CD14-positive monocyte (primary cell): ENCODE measurements around the gene GLB1L2. TPM values are rescaled to one million over a fixed set of nuclear protein-coding genes. Genes with fewer than 3 reads are reported as not detected.

Experiments
- DNase-seq, 3 donors: peaks; one replicate each; pipeline ENCODE4 v3.0.0-alpha.2; 2011 to 2022
- H2AFZ ChIP-seq: 2 replicates; pipeline ENCODE4 v1.6.0; 2012; ENCODE audit warnings: mild to moderate bottlenecking, low read depth, low read length, inconsistent platforms; ENCODE audit not compliant: insufficient read depth, poor library complexity, severe bottlenecking
- H3K27ac ChIP-seq, 2 donors: 1 replicate in 1 of 2; 2 replicates in 1 of 2; pipeline ENCODE4 v1.5.1; 2012 to 2013; ENCODE audit warnings: low read length in 2 of 2, control low read depth in 1 of 2, inconsistent platforms in 1 of 2, low read depth in 1 of 2, mild to moderate bottlenecking in 1 of 2
- H3K27me3 ChIP-seq, 2 donors: one replicate each; pipeline versions ENCODE4 v1.6.0 to v1.6.1; 2011 to 2013; ENCODE audit warnings: low read length in 2 of 2; ENCODE audit not compliant: control insufficient read depth in 2 of 2, insufficient read depth in 2 of 2
- H3K36me3 ChIP-seq, 2 donors: replicated peaks in 1 of 2; 1 replicate in 1 of 2; 2 replicates in 1 of 2; pipeline versions ENCODE4 v1.5.1 to v1.6.1; 2012 to 2013; ENCODE audit warnings: low read length in 2 of 2, control low read depth in 1 of 2, inconsistent platforms in 1 of 2, mild to moderate bottlenecking in 1 of 2; ENCODE audit not compliant: insufficient read depth in 2 of 2, control insufficient read depth in 1 of 2
- H3K4me1 ChIP-seq, 2 donors: 1 replicate in 1 of 2; 2 replicates in 1 of 2; pipeline versions ENCODE4 v1.5.1 to v1.6.1; 2012 to 2013; ENCODE audit warnings: low read length in 2 of 2, control low read depth in 1 of 2, inconsistent platforms in 1 of 2, mild to moderate bottlenecking in 1 of 2, moderate library complexity in 1 of 2; ENCODE audit not compliant: insufficient read depth in 2 of 2, control insufficient read depth in 1 of 2
- H3K4me2 ChIP-seq: replicated peaks from 2 replicates; pipeline ENCODE3; 2012; ENCODE audit warnings: low read length, moderate library complexity, mild to moderate bottlenecking; ENCODE audit not compliant: poor library complexity, severe bottlenecking; ENCODE audit errors: extremely low read depth
- H3K4me3 ChIP-seq, 3 experiments: fragments of 200-600 bp in 1 of 3; sonication (generic) in 1 of 3; replicated peaks in 1 of 3; 1 replicate in 2 of 3; 2 replicates in 1 of 3; pipeline ENCODE4 v1.5.1; 2011 to 2013; ENCODE audit warnings: low read length in 3 of 3, mild to moderate bottlenecking in 3 of 3, control low read depth in 2 of 3, low read depth in 2 of 3, inconsistent platforms in 1 of 3, moderate library complexity in 1 of 3
- H3K79me2 ChIP-seq: 2 replicates; pipeline ENCODE4 v1.6.0; 2012; ENCODE audit warnings: mild to moderate bottlenecking, control low read depth, inconsistent platforms, low read length, moderate library complexity; ENCODE audit not compliant: insufficient read depth
- H3K9ac ChIP-seq: 2 replicates; pipeline ENCODE4 v1.6.0; 2017; ENCODE audit warnings: low read length, mild to moderate bottlenecking; ENCODE audit not compliant: insufficient read depth, poor library complexity, severe bottlenecking
- H3K9me3 ChIP-seq, 2 donors: replicated peaks in 1 of 2; 1 replicate in 1 of 2; 2 replicates in 1 of 2; pipeline versions ENCODE4 v1.5.1 to v1.6.1; 2012 to 2013; ENCODE audit warnings: low read length in 2 of 2, control low read depth in 1 of 2; ENCODE audit not compliant: control insufficient read depth in 1 of 2, insufficient read depth in 1 of 2
- H4K20me1 ChIP-seq: 2 replicates; pipeline ENCODE4 v1.6.0; 2012; ENCODE audit warnings: mild to moderate bottlenecking, low read length, control low read depth, moderate library complexity; ENCODE audit not compliant: insufficient read depth
- H3K27ac Mint-ChIP-seq, 7 donors: one replicate each; pipeline ENCODE4 v1.8.0; 2020; ENCODE audit warnings: mild to moderate bottlenecking in 7 of 7, mixed read lengths in 7 of 7, moderate library complexity in 6 of 7, inconsistent platforms in 2 of 7
- H3K27me3 Mint-ChIP-seq, 3 donors: one replicate each; pipeline ENCODE4 v1.8.0; 2021 to 2022; ENCODE audit warnings: low read depth in 3 of 3, mild to moderate bottlenecking in 3 of 3, mixed read lengths in 3 of 3, moderate library complexity in 3 of 3, inconsistent platforms in 1 of 3
- H3K36me3 Mint-ChIP-seq, 2 donors: one replicate each; pipeline ENCODE4 v1.8.0; 2020; ENCODE audit warnings: mixed read lengths in 2 of 2, inconsistent platforms in 1 of 2, mild to moderate bottlenecking in 1 of 2
- H3K4me1 Mint-ChIP-seq: one replicate; pipeline ENCODE4 v1.8.0; 2020; ENCODE audit warnings: mild to moderate bottlenecking, mixed read lengths
- H3K4me3 Mint-ChIP-seq, 2 donors: one replicate each; pipeline ENCODE4 v1.8.0; 2020; ENCODE audit warnings: mild to moderate bottlenecking in 2 of 2, mixed read lengths in 2 of 2, moderate library complexity in 1 of 2
- H3K9me3 Mint-ChIP-seq, 7 donors: one replicate each; pipeline ENCODE4 v1.8.0; 2020 to 2022; ENCODE audit warnings: mixed read lengths in 7 of 7, mild to moderate bottlenecking in 6 of 7, moderate library complexity in 6 of 7, inconsistent platforms in 2 of 7
- CTCF ChIP-seq: fragments of 200-600 bp; IDR thresholded peaks from one replicate; pipeline ENCODE4 v1.8.0; 2022; ENCODE audit warnings: antibody characterized with exemption, mild to moderate bottlenecking
- WGBS: methylation state at CpG from one replicate; pipeline ENCODE4 v1.1.5; 2013; ENCODE audit warnings: missing lambda C conversion rate; ENCODE audit not compliant: insufficient coverage; 5-methylcytosine and 5-hydroxymethylcytosine counted together
- intact Hi-C, 2 donors: fragments of 100-400 bp; cut with micrococcal nuclease; formaldehyde crosslinking; loops; one replicate each; pipeline versions ENCODE4 v1.15.0 to v1.15.1; 2023
- polyA plus RNA-seq, 3 donors: library from polyadenylated mRNA; depleted of rRNA in 1 of 3; unstranded in 2 of 3; stranded (reverse) in 1 of 3; fragments of 300-500 nt in 2 of 3; fragments of >200 nt in 1 of 3; fragmentation: Illumina TruSeq in 2 of 3; gene quantifications; 1 replicate in 2 of 3; 2 replicates in 1 of 3; pipeline ENCODE4 v1.2.3, GENCODE V29; 2012 to 2021

The GLB1L2 gene
- polyA plus RNA-seq, 3 donors = not detected

- Histone ChIP-seq H3K79me2 (no peaks in the 10 kb centered on the region), H3K27me3 (no peaks in the 10 kb centered on the region), H3K4me2 (no peak overlapping the region), H3K9me3 (no peaks in the 10 kb centered on the region), H2AFZ (no peak overlapping the region), H3K36me3 (no peaks in the 10 kb centered on the region), H3K27ac (no peak overlapping the region), H3K4me3 (no peak overlapping the region), H4K20me1 (no peaks in the 10 kb centered on the region), H3K4me1 (no peaks in the 10 kb centered on the region), H3K9ac (no peak overlapping the region)
- WGBS = 80% methylated on average over 11 of the region's 20 CpGs
- no peak for DNase-seq
- H3K27me3 Mint-ChIP-seq = peaks cover 2 to 15% (median 12%) of the 10 kb centered on the region in 3 donors
- no peak overlapping the region for H3K27ac Mint-ChIP-seq
- intact Hi-C loops = no loop called here
- H3K4me3 Mint-ChIP-seq = no peak overlapping the region
- H3K9me3 Mint-ChIP-seq = no peaks in the 10 kb centered on the region
- H3K36me3 Mint-ChIP-seq = no peaks in the 10 kb centered on the region
- TF ChIP-seq CTCF = no peak
- H3K4me1 Mint-ChIP-seq = peaks cover 6% of the 10 kb centered on the region
Measured at GRCh38 chr11:134385774-134386565, 54.2 kb downstream of the GLB1L2 start.

- Histone ChIP-seq H3K4me3 (no peak overlapping the region), H4K20me1 (no peaks in the 10 kb centered on the region), H2AFZ (no peak overlapping the region), H3K27ac (no peak overlapping the region), H3K79me2 (no peaks in the 10 kb centered on the region), H3K4me1 (no peaks in the 10 kb centered on the region), H3K4me2 (no peak overlapping the region), H3K27me3 (no peaks in the 10 kb centered on the region), H3K9ac (no peak overlapping the region), H3K9me3 (no peaks in the 10 kb centered on the region), H3K36me3 (no peaks in the 10 kb centered on the region)
- DNase-seq = no peak
- Mint-ChIP-seq H3K36me3 (no peaks in the 10 kb centered on the region), H3K9me3 (no peaks in the 10 kb centered on the region), H3K27me3 (peaks cover 2 to 15% (median 14%) of the 10 kb centered on the region in 3 donors), H3K4me1 (peaks cover 6% of the 10 kb centered on the region), H3K4me3 (no peak overlapping the region), H3K27ac (no peak overlapping the region)
- intact Hi-C loops = no loop called here
- WGBS = under 1% methylated on average over 6 of the region's 6 CpGs
- TF ChIP-seq CTCF = no peak
Measured at GRCh38 chr11:134386945-134387344, 55.2 kb downstream of the GLB1L2 start.
